Mucosa of stomach (tissue), 1 donor: ENCODE measurements around the gene TFG.

Source experiments
- H3K27me3 ChIP-seq: one replicate; pipeline ENCODE4 v1.7.0; 2013; ENCODE audit warnings: mild to moderate bottlenecking, low read length; ENCODE audit not compliant: control insufficient read depth, insufficient read depth
- H3K36me3 ChIP-seq: one replicate; pipeline ENCODE4 v1.7.0; 2013; ENCODE audit warnings: low read length; ENCODE audit not compliant: control insufficient read depth, insufficient read depth
- H3K4me1 ChIP-seq: one replicate; pipeline ENCODE4 v1.7.0; 2013; ENCODE audit warnings: mild to moderate bottlenecking, low read length; ENCODE audit not compliant: control insufficient read depth, insufficient read depth
- H3K4me3 ChIP-seq: one replicate; pipeline ENCODE4 v1.7.0; 2013; ENCODE audit warnings: low read length
- H3K9ac ChIP-seq: one replicate; pipeline ENCODE4 v1.7.0; 2013; ENCODE audit warnings: mild to moderate bottlenecking, low read length, moderate library complexity
- H3K9me3 ChIP-seq: one replicate; pipeline ENCODE4 v1.7.0; 2013; ENCODE audit warnings: mild to moderate bottlenecking, low read length, moderate library complexity; ENCODE audit not compliant: control insufficient read depth
- donor health status: Pancreatic carcinoma.

The TFG gene

GRCh38 chr3:100695696-100696095 is 13.6 kb upstream of the TFG start:
- Histone ChIP-seq H3K4me3 (no peak overlapping the region), H3K9ac (no peak overlapping the region), H3K27me3 (no peaks in the 10 kb centered on the region), H3K9me3 (no peaks in the 10 kb centered on the region), H3K4me1 (no peaks in the 10 kb centered on the region), H3K36me3 (no peaks in the 10 kb centered on the region)

GRCh38 chr3:100696161-100696560 is 13.1 kb upstream of the TFG start:
- Histone ChIP-seq H3K27me3 (no peaks in the 10 kb centered on the region), H3K36me3 (no peaks in the 10 kb centered on the region), H3K4me3 (no peak overlapping the region), H3K4me1 (no peaks in the 10 kb centered on the region), H3K9me3 (no peaks in the 10 kb centered on the region), H3K9ac (no peak overlapping the region)

- Histone ChIP-seq H3K4me3 (no peak overlapping the region), H3K9me3 (no peaks in the 10 kb centered on the region)
These were observed 12.1 kb upstream of the TFG start for GRCh38 chr3:100697172-100697571.

GRCh38 chr3:100697723-100698285 is 11.5 kb upstream of the TFG start:
- no peak overlapping the region for H3K9ac ChIP-seq
- H3K4me1 ChIP-seq: no peaks in the 10 kb centered on the region
- H3K9me3 ChIP-seq: no peaks in the 10 kb centered on the region
- H3K27me3 ChIP-seq: no peaks in the 10 kb centered on the region
- no peaks in the 10 kb centered on the region for H3K36me3 ChIP-seq
- H3K4me3 ChIP-seq: no peak overlapping the region

More at GRCh38 chr3:100697172-100697571, 12.1 kb upstream of the TFG start:
- no peaks in the 10 kb centered on the region for H3K36me3 ChIP-seq
- no peak overlapping the region for H3K9ac ChIP-seq
- no peaks in the 10 kb centered on the region for H3K4me1 ChIP-seq
- H3K27me3 ChIP-seq: no peaks in the 10 kb centered on the region

- Histone ChIP-seq H3K4me3 (no peak overlapping the region), H3K9ac (no peak overlapping the region), H3K4me1 (no peaks in the 10 kb centered on the region), H3K27me3 (no peaks in the 10 kb centered on the region), H3K36me3 (no peaks in the 10 kb centered on the region), H3K9me3 (no peaks in the 10 kb centered on the region)
These were observed 10.6 kb upstream of the TFG start for GRCh38 chr3:100698736-100699135.

GRCh38 chr3:100700708-100701107 is 8.6 kb upstream of the TFG start:
- Histone ChIP-seq H3K4me3 (no peak overlapping the region), H3K27me3 (no peaks in the 10 kb centered on the region), H3K4me1 (no peaks in the 10 kb centered on the region)

GRCh38 chr3:100702082-100702979 is 7.0 kb upstream of the TFG start:
- H3K9me3 ChIP-seq: no peaks in the 10 kb centered on the region
- no peak overlapping the region for H3K9ac ChIP-seq
- H3K36me3 ChIP-seq: no peaks in the 10 kb centered on the region
- H3K27me3 ChIP-seq: peaks cover 6% of the 10 kb centered on the region
- H3K4me3 ChIP-seq: no peak overlapping the region
- H3K4me1 ChIP-seq: no peaks in the 10 kb centered on the region

More at GRCh38 chr3:100700708-100701107, 8.6 kb upstream of the TFG start:
- Histone ChIP-seq H3K9me3 (no peaks in the 10 kb centered on the region), H3K36me3 (no peaks in the 10 kb centered on the region), H3K9ac (no peak overlapping the region)

GRCh38 chr3:100702980-100703345 is 6.3 kb upstream of the TFG start:
- H3K27me3 ChIP-seq: peaks cover 6% of the 10 kb centered on the region
- H3K9ac ChIP-seq: no peak overlapping the region
- no peak overlapping the region for H3K4me3 ChIP-seq
- no peaks in the 10 kb centered on the region for H3K9me3 ChIP-seq
- no peaks in the 10 kb centered on the region for H3K36me3 ChIP-seq
- H3K4me1 ChIP-seq: no peaks in the 10 kb centered on the region

GRCh38 chr3:100703865-100704264 is 5.4 kb upstream of the TFG start:
- Histone ChIP-seq H3K27me3 (peaks cover 6% of the 10 kb centered on the region), H3K4me1 (no peaks in the 10 kb centered on the region), H3K4me3 (no peak overlapping the region), H3K9me3 (no peaks in the 10 kb centered on the region), H3K36me3 (no peaks in the 10 kb centered on the region), H3K9ac (no peak overlapping the region)

GRCh38 chr3:100706365-100706764 is 2.9 kb upstream of the TFG start:
- no peaks in the 10 kb centered on the region for H3K9me3 ChIP-seq
- H3K27me3 ChIP-seq: peaks cover 6% of the 10 kb centered on the region
- no peaks in the 10 kb centered on the region for H3K4me1 ChIP-seq
- H3K36me3 ChIP-seq: no peaks in the 10 kb centered on the region
- no peak overlapping the region for H3K4me3 ChIP-seq
- no peak overlapping the region for H3K9ac ChIP-seq

GRCh38 chr3:100708644-100708988 is 678 bp upstream of the TFG start:
- no peaks in the 10 kb centered on the region for H3K36me3 ChIP-seq
- H3K27me3 ChIP-seq: peaks cover 6% of the 10 kb centered on the region
- peak overlapping the region; percentile 40 for H3K4me3 ChIP-seq
- H3K9me3 ChIP-seq: no peaks in the 10 kb centered on the region
- peak overlapping the region; percentile 7 for H3K9ac ChIP-seq
- no peaks in the 10 kb centered on the region for H3K4me1 ChIP-seq

GRCh38 chr3:100709842-100710260 is 557 bp downstream of the TFG start:
- H3K9me3 ChIP-seq: no peaks in the 10 kb centered on the region

More at GRCh38 chr3:100709842-100710260, 557 bp downstream of the TFG start:
- peaks cover 6% of the 10 kb centered on the region for H3K27me3 ChIP-seq
- H3K4me3 ChIP-seq: peak overlapping the region; percentile 75
- H3K9ac ChIP-seq: peak overlapping the region; percentile 81
- no peaks in the 10 kb centered on the region for H3K36me3 ChIP-seq
- no peaks in the 10 kb centered on the region for H3K4me1 ChIP-seq
